Measurements from ENCODE around the gene HBEGF. TPM values are rescaled to one million over a fixed set of nuclear protein-coding genes. Genes with fewer than 3 reads are reported as not detected.

The HBEGF gene
- total and polyA plus RNA-seq, 2 experiments from 2014 or later: 4.9 to 9.5 TPM

DNA sequence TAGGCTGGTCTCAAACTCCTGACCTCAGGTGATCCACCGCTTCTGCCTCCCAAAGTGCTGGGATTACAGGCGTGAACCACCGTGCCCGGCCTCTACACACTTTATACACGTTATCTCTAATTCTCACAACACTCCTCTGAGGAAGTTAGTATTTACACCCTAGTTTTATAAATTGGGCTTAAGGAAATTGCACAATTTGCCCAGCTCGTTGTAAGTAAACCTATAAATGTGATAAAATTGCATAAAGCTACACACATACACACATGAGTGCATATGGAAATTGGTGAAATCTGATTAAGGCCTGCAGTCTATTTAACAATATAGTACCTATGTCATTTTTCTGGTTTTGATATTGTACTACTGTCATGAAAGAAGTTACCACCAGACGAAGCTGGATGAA lies 9.1 kb upstream of the HBEGF start:
- Histone ChIP-seq H4K20me1 (ENCODE audit: insufficient read depth) (no peaks in the 10 kb centered on the region), H3K4me2 (ENCODE audit: unreplicated experiment) (no peak overlapping the region), H3K79me2 (ENCODE audit: insufficient read depth) (no peaks in the 10 kb centered on the region), H3K27me3 (replicated peaks; ENCODE audit: insufficient read depth) (no peaks in the 10 kb centered on the region), H2AFZ (no peak overlapping the region), H3K9ac (no peak overlapping the region), H3K27ac (no peak overlapping the region), H3K36me3 (ENCODE audit: low read depth) (no peaks in the 10 kb centered on the region), H3K4me3 (no peak overlapping the region), H3K9me2 (ENCODE audit: insufficient read depth) (no peaks in the 10 kb centered on the region), H3K9me3 (ENCODE audit: low read depth) (no peaks in the 10 kb centered on the region), H3F3A (ENCODE audit: insufficient read depth) (no peaks in the 10 kb centered on the region), H3K4me1 (ENCODE audit: insufficient read depth) (peaks cover 4% of the 10 kb centered on the region; the same call in 1 of the 2 replicates)
- in situ Hi-C loops (cut with MboI): no loop called here
- 89 to 93% methylated on average over 7 of the region's 7 CpGs for WGBS, 2 experiments (ENCODE audit: low coverage in 1 of 2, low lambda C conversion rate in 2 of 2, missing lambda C conversion rate in 2 of 2)
- DNase-seq: no peak
- TF ChIP-seq EZH2 (IDR thresholded peaks at IDR 0.05; ENCODE audit: insufficient read depth, poor library complexity, severe bottlenecking): no peak
- no peak for TF ChIP-seq EZH2phosphoT487 (IDR thresholded peaks at IDR 0.05; ENCODE audit: insufficient read depth, low read depth)

DNA sequence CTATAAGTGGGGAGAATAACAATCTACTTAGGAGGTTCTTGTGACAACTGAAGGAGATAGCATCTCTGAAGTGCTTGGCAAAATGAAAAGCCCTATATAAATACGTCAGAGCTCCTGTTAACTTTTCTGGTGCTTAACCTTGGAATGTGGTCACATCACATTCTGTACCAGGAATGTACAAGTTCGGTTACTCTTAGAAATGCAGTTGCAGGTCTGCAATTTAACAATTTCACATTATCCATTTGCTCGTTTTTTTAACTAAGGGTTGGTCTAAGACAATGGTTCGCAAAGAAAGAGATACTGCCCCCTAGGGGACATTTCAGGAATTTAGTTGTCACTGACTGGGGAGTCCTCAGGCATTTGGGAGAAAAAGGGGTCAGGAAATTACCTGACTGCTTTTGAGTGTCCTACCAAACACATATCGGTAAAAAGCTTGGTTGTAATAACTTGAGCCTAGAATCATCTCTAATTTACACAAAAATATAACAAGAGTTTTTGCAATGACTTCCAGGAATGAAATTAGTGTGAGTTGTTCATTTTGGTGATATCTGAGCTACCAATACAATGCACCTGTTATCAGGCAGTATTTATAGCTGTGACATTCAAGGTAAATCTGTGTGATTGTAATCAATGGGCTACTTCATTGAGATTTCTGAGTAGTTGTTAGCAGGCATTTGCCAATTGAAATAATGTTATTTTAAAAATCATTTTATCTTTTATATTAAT lies 5.4 kb upstream of the HBEGF start:
- in situ Hi-C loops (cut with MboI): loop anchor here (5.0 kb wide), 1 partner anchor 104 kb away; no protein-coding TSS in a partner anchor
- WGBS, 2 experiments (ENCODE audit: low coverage in 1 of 2, low lambda C conversion rate in 2 of 2, missing lambda C conversion rate in 2 of 2): 1% methylated on average over 5 of the region's 5 CpGs
- TF ChIP-seq EZH2phosphoT487 (IDR thresholded peaks at IDR 0.05; ENCODE audit: insufficient read depth, low read depth): no peak
- TF ChIP-seq EZH2 (IDR thresholded peaks at IDR 0.05; ENCODE audit: insufficient read depth, poor library complexity, severe bottlenecking): no peak
- Histone ChIP-seq H3K4me3 (no peak overlapping the region), H3K9me2 (ENCODE audit: insufficient read depth) (no peaks in the 10 kb centered on the region), H3K9ac (no peak overlapping the region), H3F3A (ENCODE audit: insufficient read depth) (no peaks in the 10 kb centered on the region), H3K27ac (no peak overlapping the region), H4K20me1 (ENCODE audit: insufficient read depth) (no peaks in the 10 kb centered on the region), H3K36me3 (ENCODE audit: low read depth) (no peaks in the 10 kb centered on the region), H2AFZ (no peak overlapping the region), H3K4me2 (ENCODE audit: unreplicated experiment) (no peak overlapping the region), H3K27me3 (replicated peaks; ENCODE audit: insufficient read depth) (no peaks in the 10 kb centered on the region), H3K9me3 (ENCODE audit: low read depth) (no peaks in the 10 kb centered on the region), H3K79me2 (ENCODE audit: insufficient read depth) (no peaks in the 10 kb centered on the region), H3K4me1 (ENCODE audit: insufficient read depth) (peaks cover 3% of the 10 kb centered on the region; the same call in 1 of the 2 replicates)
- peak; percentile 71 for DNase-seq

DNA sequence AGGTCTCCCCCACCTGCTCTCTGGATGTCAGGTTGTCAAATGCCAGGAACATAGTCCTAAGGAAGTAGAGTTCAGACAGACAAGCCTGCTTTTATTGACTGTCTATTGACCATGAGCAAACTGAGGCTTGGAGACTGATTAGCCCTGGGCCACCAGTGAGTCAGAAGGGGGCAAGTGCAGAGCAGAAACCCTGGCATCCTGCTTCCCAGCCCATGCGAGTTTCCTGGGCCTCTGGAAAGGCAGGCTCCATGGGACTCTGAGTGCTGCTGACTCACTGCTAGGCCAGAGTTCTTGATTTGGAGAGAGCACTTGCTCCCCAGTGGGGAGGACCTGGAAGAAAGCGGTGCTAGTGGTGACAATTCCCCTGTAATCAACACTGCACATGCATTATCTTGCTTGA lies 2.8 kb upstream of the HBEGF start:
- in situ Hi-C loops (cut with MboI): no loop called here
- peaks cover 11% of the 10 kb centered on the region for H3K79me2 ChIP-seq (ENCODE audit: insufficient read depth)
- H3K9me3 ChIP-seq (ENCODE audit: low read depth): no peaks in the 10 kb centered on the region
- 77 to 81% methylated on average over 2 of the region's 2 CpGs for WGBS, 2 experiments (ENCODE audit: low coverage in 1 of 2, low lambda C conversion rate in 2 of 2, missing lambda C conversion rate in 2 of 2)
- peak; percentile 52 for DNase-seq
- H2AFZ ChIP-seq: no peak overlapping the region
- no peak overlapping the region for H3K4me3 ChIP-seq
- no peaks in the 10 kb centered on the region for H3K9me2 ChIP-seq (ENCODE audit: insufficient read depth)
- TF ChIP-seq EZH2 (IDR thresholded peaks at IDR 0.05; ENCODE audit: insufficient read depth, poor library complexity, severe bottlenecking) (no peak), EZH2phosphoT487 (IDR thresholded peaks at IDR 0.05; ENCODE audit: insufficient read depth, low read depth) (no peak)
- H3K9ac ChIP-seq: no peak overlapping the region
- no peak overlapping the region for H3K27ac ChIP-seq
- H3K27me3 ChIP-seq (replicated peaks; ENCODE audit: insufficient read depth): no peaks in the 10 kb centered on the region
- no peak overlapping the region for H3K4me2 ChIP-seq (ENCODE audit: unreplicated experiment)
- H3K36me3 ChIP-seq (ENCODE audit: low read depth): no peaks in the 10 kb centered on the region
- no peaks in the 10 kb centered on the region for H4K20me1 ChIP-seq (ENCODE audit: insufficient read depth)
- H3K4me1 ChIP-seq (ENCODE audit: insufficient read depth): peaks cover 17% of the 10 kb centered on the region
- no peaks in the 10 kb centered on the region for H3F3A ChIP-seq (ENCODE audit: insufficient read depth)

DNA sequence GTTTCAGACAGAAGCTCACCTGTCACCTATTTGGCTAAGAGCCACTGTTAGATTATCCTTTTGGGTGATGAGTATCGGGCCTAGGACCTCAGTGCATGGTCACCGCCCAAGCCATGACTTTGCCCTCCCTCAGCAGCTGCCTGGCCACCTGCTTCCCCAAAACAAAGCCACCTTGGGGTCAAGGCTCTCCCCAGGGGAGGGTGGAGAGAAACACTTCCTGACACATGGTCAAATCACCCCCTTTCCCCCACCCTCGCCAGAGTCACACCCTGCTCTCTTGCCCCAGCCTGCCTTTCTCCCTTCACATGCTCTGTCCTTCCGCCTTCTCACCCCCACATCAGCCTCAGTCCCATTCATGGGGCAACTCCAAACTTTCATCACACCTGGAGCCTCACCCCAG lies 1.7 kb upstream of the HBEGF start:
- H3K79me2 ChIP-seq (ENCODE audit: insufficient read depth): peaks cover 14% of the 10 kb centered on the region
- no peaks in the 10 kb centered on the region for H3K9me3 ChIP-seq (ENCODE audit: low read depth)
- no peak for TF ChIP-seq EZH2phosphoT487 (IDR thresholded peaks at IDR 0.05; ENCODE audit: insufficient read depth, low read depth)
- TF ChIP-seq EZH2 (IDR thresholded peaks at IDR 0.05; ENCODE audit: insufficient read depth, poor library complexity, severe bottlenecking): no peak
- H3K4me3 ChIP-seq: no peak overlapping the region
- 87 to 88% methylated on average over 4 of the region's 4 CpGs for WGBS, 2 experiments (ENCODE audit: low coverage in 1 of 2, low lambda C conversion rate in 2 of 2, missing lambda C conversion rate in 2 of 2)
- in situ Hi-C loops (cut with MboI): no loop called here
- H3K27ac ChIP-seq: no peak overlapping the region
- H3K4me2 ChIP-seq (ENCODE audit: unreplicated experiment): no peak overlapping the region
- no peaks in the 10 kb centered on the region for H3K9me2 ChIP-seq (ENCODE audit: insufficient read depth)
- no peak overlapping the region for H3K9ac ChIP-seq
- no peaks in the 10 kb centered on the region for H3K27me3 ChIP-seq (replicated peaks; ENCODE audit: insufficient read depth)
- no peak for DNase-seq
- no peaks in the 10 kb centered on the region for H3F3A ChIP-seq (ENCODE audit: insufficient read depth)
- no peak overlapping the region for H2AFZ ChIP-seq
- peaks cover 17% of the 10 kb centered on the region for H3K4me1 ChIP-seq (ENCODE audit: insufficient read depth)
- no peaks in the 10 kb centered on the region for H4K20me1 ChIP-seq (ENCODE audit: insufficient read depth)
- no peaks in the 10 kb centered on the region for H3K36me3 ChIP-seq (ENCODE audit: low read depth)

Measured in GM23248 (cell line).